HG03135 (cell line): ENCODE data around the gene PDE7B.
"Not testable (repeated sequence)": the region's sequence is repeated elsewhere in the genome, so short reads cannot be mapped to it uniquely, and the experiment has no call there.

ENCODE experiments used
- ATAC-seq: cut with Tn5 transposase; IDR thresholded peaks from one replicate; pipeline ENCODE4 v1.9.1; 2021; ENCODE audit warnings: mild to moderate bottlenecking, moderate library complexity; ENCODE audit not compliant: unreplicated experiment

PDE7B gene

DNA sequence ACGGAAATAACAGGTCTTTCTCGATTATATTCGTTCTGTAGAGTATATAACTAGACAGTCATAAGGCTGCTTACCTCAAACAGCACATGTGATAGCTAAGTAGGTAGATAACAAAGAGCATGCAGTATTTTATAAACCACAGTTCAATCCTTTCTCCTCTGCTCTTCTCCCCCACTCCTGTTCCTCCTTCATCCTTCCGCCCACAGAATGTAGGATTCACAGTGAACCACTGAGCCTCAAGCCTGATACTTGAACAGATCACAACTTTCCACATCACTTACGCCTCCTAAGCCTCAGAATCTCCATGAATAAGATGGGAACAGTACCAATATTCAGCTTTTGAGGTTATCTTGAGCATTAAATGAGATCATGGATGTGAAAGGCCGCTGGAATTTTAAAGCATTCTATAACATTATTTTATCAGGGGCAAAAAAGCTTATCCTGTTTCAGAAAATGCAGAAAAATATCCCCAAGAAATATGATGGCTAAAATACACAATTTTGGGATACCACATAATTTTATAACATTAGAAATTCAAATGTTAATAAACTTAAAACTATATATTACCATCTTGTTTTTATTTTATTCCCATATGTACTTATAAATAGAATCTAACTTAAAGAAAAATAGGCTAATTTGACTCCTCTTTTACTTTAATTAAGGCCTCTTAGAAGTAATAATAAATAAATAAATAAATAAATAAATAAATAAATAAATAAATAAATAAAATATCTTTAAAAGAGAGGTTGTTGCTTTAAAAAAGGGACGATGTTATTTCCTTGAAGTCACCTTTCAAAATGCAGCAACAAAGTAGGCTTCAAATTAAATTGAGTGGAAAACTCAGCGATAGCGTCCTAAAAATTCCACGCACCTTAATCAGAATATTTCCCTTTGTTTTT, 365.3 kb downstream of the PDE7B start:
- no peak for ATAC-seq

DNA sequence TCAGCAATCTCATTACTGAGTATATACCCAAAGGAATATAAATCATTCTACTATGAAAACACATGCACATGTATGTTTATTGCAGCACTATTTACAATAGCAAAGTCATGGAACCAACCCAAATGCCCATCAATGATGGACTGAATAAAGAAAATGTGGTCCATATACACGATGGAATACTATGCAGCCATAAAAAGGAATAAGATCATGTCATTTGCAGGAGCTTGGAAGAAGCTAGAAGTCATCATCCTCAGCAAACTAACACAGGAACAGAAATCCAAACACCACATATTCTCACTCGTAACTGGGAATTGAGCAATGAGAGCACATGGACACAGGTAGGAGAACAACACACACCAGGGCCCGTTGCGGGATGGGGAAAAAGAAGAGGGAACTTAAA, 373.5 kb downstream of the PDE7B start:
- ATAC-seq: not testable (repeated sequence)

DNA sequence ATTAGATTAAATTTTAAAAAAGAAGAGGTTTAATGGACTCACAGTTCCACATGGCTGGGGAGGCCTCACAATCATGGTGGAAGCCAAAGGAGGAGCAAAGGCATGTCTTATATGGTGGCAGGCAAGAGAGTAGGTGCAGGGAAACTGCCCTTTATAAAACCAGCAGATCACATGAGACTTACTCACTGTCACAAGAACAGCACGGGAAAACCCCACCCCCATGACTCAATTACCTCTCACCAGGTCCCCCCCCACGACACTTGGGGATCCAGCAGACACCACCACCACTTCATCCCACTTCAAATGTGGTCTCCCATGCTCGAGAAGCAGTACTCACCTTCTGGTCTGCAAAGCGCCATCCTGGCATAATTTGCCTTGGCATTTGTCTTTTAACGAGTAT, 374.0 kb downstream of the PDE7B start:
- ATAC-seq: no peak

DNA sequence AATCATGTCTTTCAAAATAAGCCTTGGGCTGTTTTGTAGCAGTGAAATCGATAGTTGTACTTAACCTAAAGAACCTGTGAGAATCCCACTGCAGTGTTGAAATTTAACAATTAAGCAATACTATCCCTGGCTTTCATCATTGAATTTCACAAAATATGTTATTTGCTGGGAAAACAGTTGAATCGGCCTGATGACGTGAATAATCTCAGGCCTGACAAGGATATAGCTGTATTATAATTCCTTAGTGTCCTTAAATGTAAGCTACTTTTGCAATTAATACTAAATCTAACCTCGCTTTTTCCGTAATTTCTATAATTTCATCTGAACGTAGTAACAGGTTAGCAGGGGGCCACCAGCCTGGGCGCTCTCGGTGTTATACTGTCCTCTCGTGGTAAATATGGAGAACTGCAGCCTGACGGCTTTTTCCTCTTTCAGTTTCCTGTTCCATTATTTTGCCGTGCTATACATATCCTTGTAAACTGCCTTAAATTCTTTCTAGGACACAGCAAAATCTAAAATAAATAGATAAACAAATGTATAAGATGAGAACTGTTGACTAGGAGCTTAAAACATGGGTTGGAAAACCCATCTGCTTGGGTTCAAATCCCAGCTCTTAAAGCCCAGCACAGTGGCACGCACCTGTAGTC, 374.6 kb downstream of the PDE7B start:
- peak; percentile 66 for ATAC-seq

DNA sequence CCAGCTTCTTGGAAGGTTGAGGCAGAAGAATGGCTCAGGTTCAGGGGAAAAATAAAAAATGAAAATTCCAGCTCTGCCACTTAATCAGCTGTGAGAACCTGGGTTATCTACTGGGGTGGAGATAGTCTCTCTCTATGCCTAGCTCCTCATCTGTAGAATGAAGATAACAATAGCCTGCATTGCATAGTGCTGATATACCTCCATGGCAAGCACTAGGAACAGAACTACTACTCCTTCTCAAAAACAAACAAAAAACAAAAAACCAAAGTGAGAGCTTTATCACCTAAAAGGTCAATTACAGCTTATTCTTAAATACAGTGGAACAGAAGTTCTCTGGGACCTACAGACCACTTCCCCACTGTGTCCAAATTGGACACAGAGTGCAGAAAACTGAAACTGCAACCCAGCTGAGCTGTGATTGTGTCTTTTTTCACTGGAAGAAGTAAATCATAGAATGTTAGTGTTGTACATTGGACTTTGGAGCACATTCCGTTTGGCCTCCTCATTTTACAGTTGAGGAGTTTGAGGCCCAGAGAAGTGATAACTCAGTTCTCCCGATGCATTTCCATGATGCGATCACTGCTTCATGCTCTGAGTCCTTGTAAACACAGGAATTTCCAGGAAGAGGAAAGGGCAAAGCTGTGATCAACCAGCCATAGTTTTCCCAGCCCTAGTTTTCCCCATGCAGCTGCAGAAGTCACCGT, 375.3 kb downstream of the PDE7B start:
- ATAC-seq: peak; percentile 30

DNA sequence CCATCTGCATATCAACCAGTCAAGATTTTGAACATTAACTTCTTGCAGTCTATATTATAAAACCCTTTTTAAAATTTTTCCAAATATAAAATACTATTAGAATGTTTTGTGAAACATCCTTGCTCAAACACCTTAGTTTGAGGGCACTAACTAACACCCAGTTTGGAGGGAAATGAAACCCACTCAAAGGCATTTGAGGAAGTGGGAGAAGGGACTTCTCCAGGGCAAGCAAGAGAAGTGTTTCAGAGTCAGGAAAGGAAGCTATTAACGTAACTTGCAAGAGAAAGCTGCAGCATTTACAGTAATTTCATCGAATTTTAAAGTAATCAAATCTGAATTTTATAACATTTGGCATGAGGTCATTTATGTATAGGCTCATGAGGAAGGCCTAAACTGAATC, 377.3 kb downstream of the PDE7B start:
- ATAC-seq: no peak

DNA sequence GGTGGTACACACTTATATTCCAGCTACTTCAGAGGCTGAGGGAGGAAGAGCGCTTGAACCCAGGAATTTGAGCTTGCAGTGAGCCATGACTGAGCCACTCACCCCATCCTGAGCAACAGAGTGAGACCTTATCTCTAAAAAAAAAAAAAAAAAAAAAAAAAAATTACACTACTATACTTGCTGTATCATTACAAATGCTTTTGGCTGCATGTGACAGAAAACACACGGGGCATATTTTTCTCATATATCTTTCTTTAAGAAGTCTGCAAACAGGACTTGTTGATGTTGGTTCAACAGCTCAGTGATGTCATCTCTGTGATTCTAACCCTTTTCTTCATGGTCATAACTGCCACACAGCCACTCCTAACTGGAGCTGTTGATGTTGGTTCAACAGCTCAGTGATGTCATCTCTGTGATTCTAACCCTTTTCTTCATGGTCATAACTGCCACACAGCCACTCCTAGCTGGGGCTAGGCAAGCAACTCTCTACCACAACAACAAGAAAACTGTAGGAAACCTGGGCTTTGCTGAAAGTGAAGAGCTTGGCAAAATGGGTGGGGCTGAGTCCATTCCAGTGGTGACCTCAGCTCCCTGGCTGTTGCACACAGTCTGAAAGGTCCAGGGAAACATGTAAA, 378.8 kb downstream of the PDE7B start:
- ATAC-seq: no peak

DNA sequence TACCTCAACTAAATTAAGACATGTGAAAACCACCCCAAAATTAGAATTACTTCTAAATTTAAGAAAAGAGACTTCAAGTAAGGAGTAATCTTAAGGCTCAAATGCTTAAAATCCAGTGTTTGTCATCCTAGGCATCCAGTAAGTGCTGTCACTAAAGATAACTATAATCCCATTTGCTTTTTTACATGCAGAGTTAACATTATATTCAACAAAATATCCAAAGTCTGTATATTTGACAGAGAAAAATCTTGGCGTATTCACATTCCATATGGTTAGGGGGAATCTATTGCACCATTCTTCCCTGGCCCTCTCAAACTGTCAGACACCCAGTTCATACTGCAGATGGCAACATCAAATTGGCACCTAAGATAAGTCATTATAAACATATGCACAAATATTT, 381.2 kb downstream of the PDE7B start:
- no peak for ATAC-seq

DNA sequence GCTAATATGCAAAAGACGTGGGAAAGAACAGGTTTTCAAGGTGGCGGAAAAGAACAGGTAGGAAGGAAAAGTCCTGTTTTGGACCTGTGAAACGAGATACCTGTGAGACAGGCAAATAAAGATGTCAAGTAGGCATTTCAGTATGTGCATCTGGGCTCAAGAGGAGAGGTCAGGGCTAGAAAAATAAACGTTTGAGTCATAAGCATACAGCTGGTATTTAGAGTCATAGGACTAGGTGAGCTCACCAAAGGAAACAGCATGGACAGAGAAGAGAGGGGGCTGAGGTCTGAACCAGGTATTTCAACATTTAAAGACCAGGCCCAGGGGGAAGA, 383.7 kb downstream of the PDE7B start:
- ATAC-seq: no peak

DNA sequence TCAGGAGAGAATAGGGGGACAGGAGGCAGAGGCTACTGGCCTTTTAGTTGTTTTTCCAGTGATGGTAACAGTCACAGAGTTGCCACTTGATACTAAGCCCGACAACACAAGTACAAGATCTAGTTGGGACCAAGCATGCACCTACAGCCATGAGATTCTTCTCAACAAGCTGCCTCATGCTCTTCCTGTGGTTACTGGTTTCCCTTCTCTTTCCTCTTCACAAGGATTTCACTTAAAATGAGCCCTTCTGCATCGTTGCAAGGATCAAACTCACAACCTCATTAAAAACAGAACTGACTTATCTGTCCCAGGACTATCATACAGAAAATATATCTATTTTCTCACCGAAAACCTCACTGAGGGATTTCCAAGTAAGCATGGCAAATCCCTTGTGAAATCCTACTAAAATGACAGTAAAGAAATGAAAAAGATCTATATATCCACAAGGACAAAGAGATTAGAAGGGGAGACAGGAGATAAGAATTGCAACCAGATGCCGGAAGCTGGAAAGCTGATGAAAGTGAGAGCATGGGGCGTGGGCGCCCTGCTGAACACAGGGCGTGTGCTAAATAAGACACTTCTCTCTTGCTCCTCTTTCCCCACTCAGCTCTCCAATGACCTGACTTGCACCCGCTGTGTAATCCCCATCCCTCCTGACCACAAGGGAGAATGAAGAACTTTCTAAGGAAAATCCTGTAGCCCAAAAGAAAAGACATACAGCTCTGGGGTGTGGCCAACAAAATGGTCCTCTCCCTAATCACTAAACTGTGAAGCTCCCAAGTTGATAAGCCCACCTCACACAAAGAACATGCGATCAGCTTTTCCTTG, 385.2 kb downstream of the PDE7B start:
- no peak for ATAC-seq

DNA sequence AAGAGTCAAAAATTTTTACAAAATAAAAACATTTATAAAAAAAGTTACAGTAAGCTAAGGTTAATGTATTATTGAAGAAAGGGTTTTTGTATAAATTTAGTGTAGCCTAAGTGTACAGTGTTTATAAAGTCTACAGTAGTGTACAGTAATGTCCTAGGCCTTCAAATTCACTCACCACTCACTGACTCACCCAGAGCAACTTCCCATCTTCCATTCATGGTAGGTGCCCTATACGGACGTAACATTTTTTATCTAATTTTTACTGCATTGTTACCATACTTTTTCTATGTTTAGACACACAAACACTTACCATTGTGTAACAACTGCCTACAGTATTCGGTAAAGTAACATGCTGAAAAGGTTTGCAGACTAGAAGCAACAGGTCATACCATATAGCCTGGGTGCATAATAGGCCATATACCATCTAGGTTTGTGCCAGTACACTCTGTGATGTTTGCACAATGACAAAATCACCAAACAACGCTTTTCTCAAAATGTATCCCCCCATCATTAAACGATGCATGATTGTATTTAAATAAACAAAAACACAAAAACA, 392.6 kb downstream of the PDE7B start:
- ATAC-seq: no peak
